ENCODE results near the gene UBC.
"Not testable (repeated sequence)": the region's sequence is repeated elsewhere in the genome, so short reads cannot be mapped to it uniquely, and the experiment has no call there.

The UBC gene

GRCh38 chr12:124904306-124905098, 9.9 kb downstream of the UBC start:
- no peaks in the 10 kb centered on the region for H3K9me3 ChIP-seq (ENCODE audit: control insufficient read depth in 2 of 2, low read length in 2 of 2)
- H3K4me3 ChIP-seq (ENCODE audit: low read length in 2 of 2), result peak overlapping the region in 1 of 2 donors; percentile 29

GRCh38 chr12:124902916-124903315, 11.5 kb downstream of the UBC start:
- Histone ChIP-seq H3K4me3 (ENCODE audit: low read length in 2 of 2) (no peak overlapping the region), H3K4me1 (ENCODE audit: control insufficient read depth in 2 of 2, insufficient read depth in 2 of 2, low read length in 2 of 2) (peaks cover 10 to 11% of the 10 kb centered on the region in 2 donors), H3K36me3 (ENCODE audit: control insufficient read depth in 2 of 2, insufficient read depth in 2 of 2, low read length in 2 of 2) (no peaks in the 10 kb centered on the region), H3K9me3 (ENCODE audit: control insufficient read depth in 2 of 2, low read length in 2 of 2) (no peaks in the 10 kb centered on the region), H3K27me3 (ENCODE audit: control insufficient read depth in 2 of 2, insufficient read depth in 2 of 2, low read length in 2 of 2) (no peaks in the 10 kb centered on the region), H3K9ac (ENCODE audit: low read depth in 1 of 2, low read length in 2 of 2) (no peak overlapping the region), H3K27ac (ENCODE audit: low read depth in 2 of 2, low read length in 2 of 2) (no peak overlapping the region)

More at GRCh38 chr12:124904306-124905098, 9.9 kb downstream of the UBC start:
- peak overlapping the region in 1 of 2 donors; percentile 28 for H3K9ac ChIP-seq (ENCODE audit: low read depth in 1 of 2, low read length in 2 of 2)
- H3K27ac ChIP-seq (ENCODE audit: low read depth in 2 of 2, low read length in 2 of 2), result peak overlapping the region; percentile 38 to 61
- H3K4me1 ChIP-seq (ENCODE audit: control insufficient read depth in 2 of 2, insufficient read depth in 2 of 2, low read length in 2 of 2), result peaks cover 10 to 14% of the 10 kb centered on the region in 2 donors
- H3K36me3 ChIP-seq (ENCODE audit: control insufficient read depth in 2 of 2, insufficient read depth in 2 of 2, low read length in 2 of 2), result no peaks in the 10 kb centered on the region
- H3K27me3 ChIP-seq (ENCODE audit: control insufficient read depth in 2 of 2, insufficient read depth in 2 of 2, low read length in 2 of 2), result no peaks in the 10 kb centered on the region

- no peaks in the 10 kb centered on the region for H3K9me3 ChIP-seq (ENCODE audit: control insufficient read depth in 2 of 2, low read length in 2 of 2)
- no peaks in the 10 kb centered on the region for H3K36me3 ChIP-seq (ENCODE audit: control insufficient read depth in 2 of 2, insufficient read depth in 2 of 2, low read length in 2 of 2)
- H3K4me3 ChIP-seq (ENCODE audit: low read length in 2 of 2), result no peak overlapping the region
- peaks cover 7 to 10% of the 10 kb centered on the region in 2 donors for H3K4me1 ChIP-seq (ENCODE audit: control insufficient read depth in 2 of 2, insufficient read depth in 2 of 2, low read length in 2 of 2)
- no peak overlapping the region for H3K27ac ChIP-seq (ENCODE audit: low read depth in 2 of 2, low read length in 2 of 2)
- no peak overlapping the region for H3K9ac ChIP-seq (ENCODE audit: low read depth in 1 of 2, low read length in 2 of 2)
- no peaks in the 10 kb centered on the region for H3K27me3 ChIP-seq (ENCODE audit: control insufficient read depth in 2 of 2, insufficient read depth in 2 of 2, low read length in 2 of 2)
These were observed 13.4 kb downstream of the UBC start for GRCh38 chr12:124901003-124901402.

DNA sequence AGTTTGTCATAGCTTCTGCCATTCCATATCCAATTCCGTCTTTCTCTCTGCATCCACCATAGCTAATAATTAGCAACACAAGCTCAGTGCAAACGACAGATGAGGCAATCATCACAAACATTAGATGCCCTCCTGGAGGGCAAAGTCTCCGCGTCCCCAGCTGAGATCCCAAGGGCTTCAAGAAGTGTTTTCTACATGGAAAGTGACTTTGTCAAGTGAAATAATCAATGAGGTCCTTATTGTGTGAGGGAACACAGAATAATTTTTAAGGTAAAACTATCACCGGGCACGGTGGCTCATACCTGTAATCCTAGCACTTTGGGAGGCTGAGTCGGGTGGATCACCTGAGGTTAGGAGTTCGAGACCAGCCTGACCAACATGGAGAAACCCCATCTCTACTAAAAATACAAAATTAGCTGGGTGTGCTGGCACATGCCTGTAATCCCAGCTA, 14.1 kb downstream of the UBC start:
- H3K36me3 ChIP-seq (ENCODE audit: control insufficient read depth in 2 of 2, insufficient read depth in 2 of 2, low read length in 2 of 2); H3K9me3 ChIP-seq (ENCODE audit: control insufficient read depth in 2 of 2, low read length in 2 of 2); H3K27me3 ChIP-seq (ENCODE audit: control insufficient read depth in 2 of 2, insufficient read depth in 2 of 2, low read length in 2 of 2); H3K4me3 ChIP-seq (ENCODE audit: low read length in 2 of 2); H3K27ac ChIP-seq (ENCODE audit: low read depth in 2 of 2, low read length in 2 of 2); H3K9ac ChIP-seq (ENCODE audit: low read depth in 1 of 2, low read length in 2 of 2); H3K4me1 ChIP-seq (ENCODE audit: control insufficient read depth in 2 of 2, insufficient read depth in 2 of 2, low read length in 2 of 2): not testable (repeated sequence)

DNA sequence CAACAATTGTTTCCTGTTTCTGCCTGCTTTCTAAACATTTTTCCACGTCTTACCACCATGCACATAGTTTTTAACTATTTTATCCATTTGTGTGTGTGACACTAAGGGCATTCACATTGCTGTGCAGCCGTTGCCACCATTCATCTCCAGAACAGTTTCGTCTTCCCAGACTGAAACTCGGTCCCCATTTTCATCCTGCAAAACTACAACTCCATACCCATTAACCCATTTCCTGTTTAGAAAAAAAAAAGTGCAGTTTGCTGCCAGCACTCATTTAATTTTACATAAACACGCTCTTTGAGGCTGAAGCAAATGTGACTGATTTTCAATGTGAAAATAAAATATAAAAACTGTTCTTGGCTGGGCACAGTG, 15.5 kb downstream of the UBC start:
- Histone ChIP-seq H3K36me3 (ENCODE audit: control insufficient read depth in 2 of 2, insufficient read depth in 2 of 2, low read length in 2 of 2) (no peaks in the 10 kb centered on the region), H3K4me1 (ENCODE audit: control insufficient read depth in 2 of 2, insufficient read depth in 2 of 2, low read length in 2 of 2) (no peaks in the 10 kb centered on the region), H3K4me3 (ENCODE audit: low read length in 2 of 2) (peak overlapping the region in 1 of 2 donors; percentile 31)

DNA sequence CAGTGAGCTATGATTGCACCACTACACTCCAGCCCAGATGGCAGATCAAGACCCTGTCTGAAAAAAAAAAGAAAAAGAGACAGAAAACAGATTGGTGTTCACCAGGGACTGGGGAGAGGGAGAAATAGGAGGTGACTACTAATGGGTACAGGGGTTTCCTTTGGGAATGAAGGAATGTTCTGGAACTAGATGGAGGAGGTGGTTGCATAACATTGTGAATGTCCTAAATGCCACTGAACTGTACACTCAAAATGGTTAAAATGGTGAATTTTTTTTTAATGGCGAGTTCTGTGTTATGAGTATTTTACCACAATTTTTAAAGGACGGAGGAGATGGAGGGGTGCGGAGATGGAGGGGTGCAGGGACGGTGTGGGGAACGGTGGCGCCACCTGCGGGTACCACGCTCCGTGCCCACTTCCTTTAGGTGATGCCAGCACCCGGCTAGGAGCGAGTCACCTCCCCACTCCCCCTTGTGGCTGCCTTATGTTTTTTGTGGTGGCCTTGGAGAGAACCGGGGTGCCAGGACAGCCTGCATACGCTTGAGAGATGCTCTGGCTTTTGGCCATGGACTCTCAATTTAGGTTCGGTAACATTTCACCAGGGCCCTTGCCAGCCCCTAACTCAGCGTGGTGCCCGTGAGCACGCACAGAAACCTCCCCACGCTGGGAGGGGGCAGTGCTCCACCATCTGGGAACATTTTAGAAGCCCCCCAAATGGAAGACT, 16.1 kb downstream of the UBC start:
- Histone ChIP-seq H3K9ac (ENCODE audit: low read depth in 1 of 2, low read length in 2 of 2) (no peak overlapping the region), H3K27me3 (ENCODE audit: control insufficient read depth in 2 of 2, insufficient read depth in 2 of 2, low read length in 2 of 2) (no peaks in the 10 kb centered on the region), H3K4me1 (ENCODE audit: control insufficient read depth in 2 of 2, insufficient read depth in 2 of 2, low read length in 2 of 2) (no peaks in the 10 kb centered on the region), H3K4me3 (ENCODE audit: low read length in 2 of 2) (peak overlapping the region in 1 of 2 donors; percentile 31), H3K9me3 (ENCODE audit: control insufficient read depth in 2 of 2, low read length in 2 of 2) (no peaks in the 10 kb centered on the region), H3K36me3 (ENCODE audit: control insufficient read depth in 2 of 2, insufficient read depth in 2 of 2, low read length in 2 of 2) (no peaks in the 10 kb centered on the region), H3K27ac (ENCODE audit: low read depth in 2 of 2, low read length in 2 of 2) (no peak overlapping the region)

More for the DNA sequence above, 15.5 kb downstream of the UBC start:
- Histone ChIP-seq H3K27me3 (ENCODE audit: control insufficient read depth in 2 of 2, insufficient read depth in 2 of 2, low read length in 2 of 2) (no peaks in the 10 kb centered on the region), H3K9me3 (ENCODE audit: control insufficient read depth in 2 of 2, low read length in 2 of 2) (no peaks in the 10 kb centered on the region), H3K9ac (ENCODE audit: low read depth in 1 of 2, low read length in 2 of 2) (no peak overlapping the region), H3K27ac (ENCODE audit: low read depth in 2 of 2, low read length in 2 of 2) (no peak overlapping the region)

DNA sequence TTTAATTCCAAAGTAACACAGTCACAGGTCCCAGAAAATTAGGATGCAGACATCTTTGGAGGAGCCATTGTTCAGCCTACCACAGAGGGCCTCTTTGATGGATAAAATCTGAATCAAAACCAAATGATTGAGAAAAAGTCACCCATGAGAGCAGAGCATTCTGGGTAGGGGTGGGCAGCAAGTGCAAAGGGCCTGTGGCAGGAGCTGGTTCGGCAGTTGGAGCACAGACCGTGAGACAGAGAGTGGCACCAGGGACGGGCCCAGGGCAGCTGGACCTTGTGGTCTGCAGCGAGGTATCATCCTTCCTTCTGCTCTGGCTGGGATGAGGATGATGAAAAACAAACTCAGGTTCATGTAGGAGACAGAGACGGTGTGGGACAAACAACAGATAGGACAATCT, 18.0 kb downstream of the UBC start:
- no peak overlapping the region for H3K27ac ChIP-seq (ENCODE audit: low read depth in 2 of 2, low read length in 2 of 2)

DNA sequence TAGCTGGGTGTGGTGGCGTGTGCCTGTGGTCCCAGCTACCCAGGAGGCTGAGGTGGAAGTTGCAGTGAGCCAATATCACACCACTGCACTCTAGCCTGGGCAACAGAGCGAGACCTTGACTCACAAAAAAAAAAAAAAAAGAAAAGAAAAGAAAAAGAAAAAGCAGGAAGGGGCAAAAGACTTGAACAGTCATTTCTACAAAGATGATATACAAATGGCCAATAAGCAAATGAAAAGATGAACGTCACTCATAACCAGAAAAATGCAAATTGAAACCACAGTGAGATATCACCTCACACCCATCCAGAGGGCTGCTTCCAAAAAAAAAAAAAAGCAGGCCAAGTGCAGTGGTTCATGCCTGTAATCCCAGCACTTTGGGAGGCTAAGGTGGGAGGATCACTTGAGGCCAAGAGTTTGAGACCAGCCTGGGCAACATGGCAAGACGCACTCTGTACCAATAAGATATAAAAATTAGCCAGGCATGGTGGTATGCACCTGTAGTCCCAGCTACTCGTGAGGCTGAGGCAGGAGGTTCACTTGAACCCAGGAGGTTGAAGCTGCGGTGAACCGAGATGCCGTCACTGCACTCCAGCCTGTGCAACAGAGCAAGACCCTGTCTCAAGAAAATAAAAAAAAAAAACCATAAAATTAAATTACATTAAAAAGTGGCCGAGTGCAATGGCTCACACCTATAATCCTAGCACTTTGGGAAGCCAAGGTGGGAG, 20.5 kb downstream of the UBC start:
- no peaks in the 10 kb centered on the region for H3K27me3 ChIP-seq (ENCODE audit: control insufficient read depth in 2 of 2, insufficient read depth in 2 of 2, low read length in 2 of 2)
- H3K4me3 ChIP-seq (ENCODE audit: low read length in 2 of 2), result no peak overlapping the region
- H3K9ac ChIP-seq (ENCODE audit: low read depth in 1 of 2, low read length in 2 of 2), result no peak overlapping the region
- H3K36me3 ChIP-seq (ENCODE audit: control insufficient read depth in 2 of 2, insufficient read depth in 2 of 2, low read length in 2 of 2), result no peaks in the 10 kb centered on the region
- H3K9me3 ChIP-seq (ENCODE audit: control insufficient read depth in 2 of 2, low read length in 2 of 2), result no peaks in the 10 kb centered on the region
- H3K4me1 ChIP-seq (ENCODE audit: control insufficient read depth in 2 of 2, insufficient read depth in 2 of 2, low read length in 2 of 2), result no peaks in the 10 kb centered on the region
- H3K27ac ChIP-seq (ENCODE audit: low read depth in 2 of 2, low read length in 2 of 2), result no peak overlapping the region

More for the DNA sequence above, 18.0 kb downstream of the UBC start:
- H3K27me3 ChIP-seq (ENCODE audit: control insufficient read depth in 2 of 2, insufficient read depth in 2 of 2, low read length in 2 of 2), result no peaks in the 10 kb centered on the region
- H3K36me3 ChIP-seq (ENCODE audit: control insufficient read depth in 2 of 2, insufficient read depth in 2 of 2, low read length in 2 of 2), result no peaks in the 10 kb centered on the region
- H3K9ac ChIP-seq (ENCODE audit: low read depth in 1 of 2, low read length in 2 of 2), result no peak overlapping the region
- H3K4me3 ChIP-seq (ENCODE audit: low read length in 2 of 2), result no peak overlapping the region
- no peaks in the 10 kb centered on the region for H3K9me3 ChIP-seq (ENCODE audit: control insufficient read depth in 2 of 2, low read length in 2 of 2)
- no peaks in the 10 kb centered on the region for H3K4me1 ChIP-seq (ENCODE audit: control insufficient read depth in 2 of 2, insufficient read depth in 2 of 2, low read length in 2 of 2)

- H3K36me3 ChIP-seq (ENCODE audit: control insufficient read depth in 2 of 2, insufficient read depth in 2 of 2, low read length in 2 of 2), result no peaks in the 10 kb centered on the region
- H3K9me3 ChIP-seq (ENCODE audit: control insufficient read depth in 2 of 2, low read length in 2 of 2), result no peaks in the 10 kb centered on the region
- no peak overlapping the region for H3K4me3 ChIP-seq (ENCODE audit: low read length in 2 of 2)
- H3K27ac ChIP-seq (ENCODE audit: low read depth in 2 of 2, low read length in 2 of 2), result no peak overlapping the region
- no peaks in the 10 kb centered on the region for H3K27me3 ChIP-seq (ENCODE audit: control insufficient read depth in 2 of 2, insufficient read depth in 2 of 2, low read length in 2 of 2)
- no peak overlapping the region for H3K9ac ChIP-seq (ENCODE audit: low read depth in 1 of 2, low read length in 2 of 2)
- H3K4me1 ChIP-seq (ENCODE audit: control insufficient read depth in 2 of 2, insufficient read depth in 2 of 2, low read length in 2 of 2), result peaks cover 4 to 7% of the 10 kb centered on the region in 2 donors
These were observed 26.2 kb downstream of the UBC start for GRCh38 chr12:124888260-124888659.

DNA sequence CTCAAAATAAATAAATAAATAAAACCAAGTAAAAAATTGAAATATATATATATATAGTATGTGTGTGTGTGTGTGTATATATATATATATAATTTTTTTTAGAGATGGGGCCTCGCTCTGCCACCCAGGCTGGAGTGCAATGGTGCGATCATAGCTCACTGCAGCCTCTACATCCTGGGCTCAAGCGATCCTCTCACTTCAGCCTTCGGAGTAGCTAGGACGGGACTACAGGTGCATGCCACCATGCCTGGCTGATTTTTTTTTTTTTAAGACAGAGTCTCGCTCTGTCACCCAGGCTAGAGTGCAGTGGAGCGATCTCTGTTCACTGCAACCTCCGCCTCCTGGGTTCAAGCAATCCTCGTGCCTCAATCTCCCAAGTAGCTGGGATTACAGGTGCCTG, 26.7 kb downstream of the UBC start:
- H3K4me3 ChIP-seq (ENCODE audit: low read length in 2 of 2); H3K9ac ChIP-seq (ENCODE audit: low read depth in 1 of 2, low read length in 2 of 2); H3K27me3 ChIP-seq (ENCODE audit: control insufficient read depth in 2 of 2, insufficient read depth in 2 of 2, low read length in 2 of 2); H3K36me3 ChIP-seq (ENCODE audit: control insufficient read depth in 2 of 2, insufficient read depth in 2 of 2, low read length in 2 of 2); H3K9me3 ChIP-seq (ENCODE audit: control insufficient read depth in 2 of 2, low read length in 2 of 2); H3K4me1 ChIP-seq (ENCODE audit: control insufficient read depth in 2 of 2, insufficient read depth in 2 of 2, low read length in 2 of 2); H3K27ac ChIP-seq (ENCODE audit: low read depth in 2 of 2, low read length in 2 of 2): not testable (repeated sequence)
